CD4-positive, alpha-beta T cell (primary cell): ENCODE measurements around the gene ESAM. TPM values are rescaled to one million over a fixed set of nuclear protein-coding genes. Genes with fewer than 3 reads are reported as not detected.
A peak's percentile ranks its signal among the peaks of the same experiment; 100 is the strongest.

Experiments
- ATAC-seq: fragments of 200-7000 bp; cut with Tn5 transposase; one replicate; pipeline ENCODE4 v1.10.0; 2022; ENCODE audit warnings: mild to moderate bottlenecking; ENCODE audit not compliant: poor library complexity
- CTCF ChIA-PET: fragments of 350-600 bp; sonication (Branson Sonifier 250); formaldehyde crosslinking; loops from one replicate; lab custom pipeline; 2021; ENCODE audit warnings: antibody characterized with exemption, inconsistent platforms; lab: Charles Lee
- POLR2A ChIA-PET: fragments of 350-600 bp; sonication (Branson Sonifier 250); formaldehyde crosslinking; loops from one replicate; lab custom pipeline; 2021; ENCODE audit warnings: antibody characterized with exemption, inconsistent platforms; lab: Charles Lee
- DNase-seq, 14 experiments: peaks; one replicate each; pipeline ENCODE4 v3.0.0-alpha.2; 2013 to 2020; ENCODE audit warnings: mixed read lengths in 2 of 14
- H3K27ac ChIP-seq, 2 donors: one replicate each; pipeline versions ENCODE4 v1.5.1 to v1.7.0; 2013; ENCODE audit warnings: low read length in 2 of 2, low read depth in 1 of 2, mild to moderate bottlenecking in 1 of 2
- H3K27me3 ChIP-seq, 2 experiments: 1 replicate in 1 of 2; 2 replicates in 1 of 2; pipeline versions ENCODE4 v1.6.1 to v1.7.0; 2013; ENCODE audit warnings: low read length in 2 of 2, control low read depth in 1 of 2, mild to moderate bottlenecking in 1 of 2, moderate library complexity in 1 of 2; ENCODE audit not compliant: insufficient read depth in 2 of 2, control insufficient read depth in 1 of 2
- H3K36me3 ChIP-seq: one replicate; pipeline ENCODE4 v1.6.1; 2013; ENCODE audit warnings: low read length, control low read depth; ENCODE audit not compliant: insufficient read depth
- H3K4me1 ChIP-seq: one replicate; pipeline ENCODE4 v1.6.1; 2013; ENCODE audit warnings: low read length, control low read depth; ENCODE audit not compliant: insufficient read depth
- H3K4me3 ChIP-seq: one replicate; pipeline ENCODE4 v1.5.1; 2013; ENCODE audit warnings: mild to moderate bottlenecking, low read length, moderate library complexity
- H3K9me3 ChIP-seq, 2 experiments: 1 replicate in 1 of 2; 2 replicates in 1 of 2; pipeline versions ENCODE4 v1.6.1 to v1.7.0; 2013; ENCODE audit warnings: low read length in 2 of 2, mild to moderate bottlenecking in 2 of 2, control low read depth in 1 of 2, moderate library complexity in 1 of 2; ENCODE audit not compliant: control insufficient read depth in 1 of 2, insufficient read depth in 1 of 2
- H3K27ac Mint-ChIP-seq: one replicate; pipeline ENCODE4 v1.8.0; 2020; ENCODE audit warnings: mixed read lengths
- H3K27me3 Mint-ChIP-seq: one replicate; pipeline ENCODE4 v1.8.0; 2021; ENCODE audit warnings: mixed read lengths
- H3K36me3 Mint-ChIP-seq: one replicate; pipeline ENCODE4 v1.8.0; 2021; ENCODE audit warnings: low read depth, mixed read lengths
- H3K4me1 Mint-ChIP-seq: one replicate; pipeline ENCODE4 v1.8.0; 2021; ENCODE audit warnings: low read depth, mixed read lengths
- H3K4me3 Mint-ChIP-seq: one replicate; pipeline ENCODE4 v1.8.0; 2020; ENCODE audit warnings: mild to moderate bottlenecking, mixed read lengths
- H3K9me3 Mint-ChIP-seq: one replicate; pipeline ENCODE4 v1.8.0; 2020; ENCODE audit warnings: mixed read lengths
- CTCF ChIP-seq: fragments of 200-600 bp; IDR thresholded peaks from one replicate; pipeline ENCODE4 v1.8.0; 2022; ENCODE audit warnings: antibody characterized with exemption, mild to moderate bottlenecking
- intact Hi-C, 2 experiments: fragments of 100-400 bp; cut with DNase I in 1 of 2; cut with micrococcal nuclease in 1 of 2; formaldehyde crosslinking; loops; one replicate each; pipeline versions ENCODE4 v1.15.1 to v1.9.0; 2023 to 2025; cut with DNase I, micrococcal nuclease
- total RNA-seq, 174 experiments: library from RNA in 2 of 174; stranded (reverse) in 2 of 174; gene quantifications; one replicate each; pipeline ENCODE4 v1.2.3 and lab custom pipeline; 2021 to 2026

ESAM gene
- total RNA-seq, 2 experiments from 2014 or later, result 0.38 to 0.64 TPM

- Histone ChIP-seq H3K36me3 (no peaks in the 10 kb centered on the region), H3K27me3 (peaks cover 0 to 6% of the 10 kb centered on the region in 2 experiments), H3K4me1 (peaks cover 35% of the 10 kb centered on the region), H3K27ac (no peak overlapping the region), H3K4me3 (no peak overlapping the region), H3K9me3 (no peaks in the 10 kb centered on the region)
- H3K27me3 Mint-ChIP-seq, result peaks cover 7% of the 10 kb centered on the region
- H3K36me3 Mint-ChIP-seq, result peaks cover 5% of the 10 kb centered on the region
- no peak overlapping the region for H3K27ac Mint-ChIP-seq
- no peaks in the 10 kb centered on the region for H3K9me3 Mint-ChIP-seq
- no peak for ATAC-seq
- POLR2A ChIA-PET, result interaction anchor here (1.9 kb wide), 1 partner anchor 70 kb away, joined by 8 read pairs; the partner anchor contains the start of genes SIAE and SPA17
- no peak for TF ChIP-seq CTCF
- H3K4me3 Mint-ChIP-seq, result no peak overlapping the region
- no peak for DNase-seq
- CTCF ChIA-PET, result interaction anchor here (1.4 to 1.6 kb wide), 3 partner anchors 10 to 74 kb away, joined by 3 to 5 read pairs (median 4); partner anchors contain the start of gene VSIG2
- peaks cover 26% of the 10 kb centered on the region for H3K4me1 Mint-ChIP-seq
- intact Hi-C loops, result loop anchor here in 1 of 2 experiments (10.0 kb wide), 1 partner anchor 212 kb away; the partner anchor contains the start of gene CCDC15
These were observed 19.0 kb downstream of the ESAM start for GRCh38 chr11:124743050-124743449.

GRCh38 chr11:124742555-124742954 lies 19.5 kb downstream of the ESAM start:
- no peaks in the 10 kb centered on the region for H3K36me3 ChIP-seq
- H3K9me3 Mint-ChIP-seq, result no peaks in the 10 kb centered on the region
- ATAC-seq, result no peak
- H3K4me1 ChIP-seq, result peaks cover 35% of the 10 kb centered on the region
- intact Hi-C loops, result loop anchor here in 1 of 2 experiments (10.0 kb wide), 1 partner anchor 212 kb away; the partner anchor contains the start of gene CCDC15
- peaks cover 0 to 6% of the 10 kb centered on the region in 2 experiments for H3K27me3 ChIP-seq
- H3K4me1 Mint-ChIP-seq, result peaks cover 26% of the 10 kb centered on the region
- H3K9me3 ChIP-seq, result no peaks in the 10 kb centered on the region
- no peak overlapping the region for H3K4me3 Mint-ChIP-seq
- H3K36me3 Mint-ChIP-seq, result peaks cover 5% of the 10 kb centered on the region
- no peak overlapping the region for H3K27ac ChIP-seq
- H3K27me3 Mint-ChIP-seq, result peaks cover 7% of the 10 kb centered on the region
- no peak for TF ChIP-seq CTCF
- no peak overlapping the region for H3K27ac Mint-ChIP-seq
- no peak overlapping the region for H3K4me3 ChIP-seq
- ChIA-PET CTCF (interaction anchor here (1.4 kb wide), 1 partner anchor 10 kb away, joined by 4 read pairs; the partner anchor contains the start of gene VSIG2), POLR2A (no interaction called here)
- no peak for DNase-seq

- H3K4me3 ChIP-seq, result peak overlapping the region; percentile 64
- no peak overlapping the region for H3K27ac Mint-ChIP-seq
- POLR2A ChIA-PET, result interaction anchor here (0.6 to 1.3 kb wide), 3 partner anchors 11 to 71 kb away, joined by 3 to 6 read pairs (median 5); partner anchors contain the start of gene VSIG2
These were observed 21.7 kb downstream of the ESAM start for GRCh38 chr11:124740277-124740882.

More at GRCh38 chr11:124740277-124740882, 21.7 kb downstream of the ESAM start:
- Mint-ChIP-seq H3K27me3 (peaks cover 7% of the 10 kb centered on the region), H3K4me1 (peaks cover 21% of the 10 kb centered on the region), H3K9me3 (no peaks in the 10 kb centered on the region), H3K36me3 (no peaks in the 10 kb centered on the region), H3K4me3 (peak overlapping the region; percentile 83)
- DNase-seq, result peak in 12 of 14 experiments; percentile 32 to 82 (median 44)
- intact Hi-C loops, result loop anchor here in 1 of 2 experiments (10.0 kb wide), 1 partner anchor 214 kb away; the partner anchor contains the start of gene CCDC15
- CTCF ChIA-PET, result interaction anchor here (0.7 to 2.4 kb wide), 5 partner anchors 14 to 70 kb away, joined by 3 to 10 read pairs (median 6); partner anchors contain the start of genes SIAE and SPA17
- peak; percentile 58 for ATAC-seq
- Histone ChIP-seq H3K27me3 (peaks cover 0 to 6% of the 10 kb centered on the region in 2 experiments), H3K27ac (no peak overlapping the region), H3K9me3 (no peaks in the 10 kb centered on the region), H3K4me1 (peaks cover 19% of the 10 kb centered on the region), H3K36me3 (no peaks in the 10 kb centered on the region)
- peak; percentile 62 for TF ChIP-seq CTCF
